Measurements from ENCODE around the gene SLCO4C1.

DNA sequence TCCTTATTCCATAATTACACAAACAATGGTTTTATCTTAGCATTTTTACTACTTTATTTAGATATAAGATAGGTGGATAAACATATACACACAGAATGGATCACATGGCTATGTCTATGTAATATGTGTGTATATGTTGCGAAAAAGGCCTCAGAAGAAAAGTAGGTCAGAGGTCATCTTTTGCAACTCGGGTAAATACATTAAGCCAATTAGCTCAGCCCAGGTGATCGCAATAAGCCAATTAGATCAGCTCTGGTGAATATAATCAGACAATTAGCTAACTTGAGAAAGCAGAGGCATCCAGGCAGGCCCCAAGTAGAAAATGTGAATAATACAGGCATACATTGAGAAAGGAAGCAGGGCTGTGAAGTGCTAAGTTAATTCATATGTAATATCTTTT is 24.3 kb downstream of the SLCO4C1 start:
- TF ChIP-seq, protein P1, sequence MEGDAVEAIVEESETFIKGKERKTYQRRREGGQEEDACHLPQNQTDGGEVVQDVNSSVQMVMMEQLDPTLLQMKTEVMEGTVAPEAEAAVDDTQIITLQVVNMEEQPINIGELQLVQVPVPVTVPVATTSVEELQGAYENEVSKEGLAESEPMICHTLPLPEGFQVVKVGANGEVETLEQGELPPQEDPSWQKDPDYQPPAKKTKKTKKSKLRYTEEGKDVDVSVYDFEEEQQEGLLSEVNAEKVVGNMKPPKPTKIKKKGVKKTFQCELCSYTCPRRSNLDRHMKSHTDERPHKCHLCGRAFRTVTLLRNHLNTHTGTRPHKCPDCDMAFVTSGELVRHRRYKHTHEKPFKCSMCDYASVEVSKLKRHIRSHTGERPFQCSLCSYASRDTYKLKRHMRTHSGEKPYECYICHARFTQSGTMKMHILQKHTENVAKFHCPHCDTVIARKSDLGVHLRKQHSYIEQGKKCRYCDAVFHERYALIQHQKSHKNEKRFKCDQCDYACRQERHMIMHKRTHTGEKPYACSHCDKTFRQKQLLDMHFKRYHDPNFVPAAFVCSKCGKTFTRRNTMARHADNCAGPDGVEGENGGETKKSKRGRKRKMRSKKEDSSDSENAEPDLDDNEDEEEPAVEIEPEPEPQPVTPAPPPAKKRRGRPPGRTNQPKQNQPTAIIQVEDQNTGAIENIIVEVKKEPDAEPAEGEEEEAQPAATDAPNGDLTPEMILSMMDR (IDR thresholded peaks at IDR 0.05) = no peak
- no peak for TF ChIP-seq POLR2A (IDR thresholded peaks at IDR 0.05)

Measured in suprapubic skin (tissue), 3 donors.